Measurements from ENCODE around the gene RUNX2.

Gene RUNX2

DNA sequence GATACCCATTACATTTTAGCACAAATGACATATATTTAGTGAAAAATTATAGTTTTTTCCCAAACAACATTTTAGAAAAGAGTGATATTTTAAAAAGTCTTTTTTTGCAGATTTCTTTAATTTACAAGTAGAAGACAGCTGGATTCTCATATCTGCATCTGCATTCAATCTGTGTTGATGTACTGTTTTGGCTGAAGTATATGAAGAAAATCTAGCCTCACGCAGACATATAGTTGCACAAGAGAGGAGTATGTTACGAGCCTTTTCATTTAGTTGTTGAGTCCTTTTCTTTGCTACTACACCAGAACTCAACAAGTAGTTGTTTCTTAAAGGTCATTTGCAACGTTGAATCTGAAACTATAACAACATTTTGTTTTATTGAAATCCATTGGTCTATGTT, 363.9 kb downstream of the RUNX2 start:
- no peak for DNase-seq (ENCODE audit: extremely low read depth, insufficient read length)
- Histone ChIP-seq H3K36me3 (ENCODE audit: control insufficient read depth, insufficient read depth, low read length) (no peaks in the 10 kb centered on the region), H3K4me3 (replicated peaks; ENCODE audit: low read depth, low read length) (no peak overlapping the region), H3K27me3 (replicated peaks; ENCODE audit: control insufficient read depth, insufficient read depth, low read length) (no peaks in the 10 kb centered on the region)
- TF ChIP-seq, protein P1, sequence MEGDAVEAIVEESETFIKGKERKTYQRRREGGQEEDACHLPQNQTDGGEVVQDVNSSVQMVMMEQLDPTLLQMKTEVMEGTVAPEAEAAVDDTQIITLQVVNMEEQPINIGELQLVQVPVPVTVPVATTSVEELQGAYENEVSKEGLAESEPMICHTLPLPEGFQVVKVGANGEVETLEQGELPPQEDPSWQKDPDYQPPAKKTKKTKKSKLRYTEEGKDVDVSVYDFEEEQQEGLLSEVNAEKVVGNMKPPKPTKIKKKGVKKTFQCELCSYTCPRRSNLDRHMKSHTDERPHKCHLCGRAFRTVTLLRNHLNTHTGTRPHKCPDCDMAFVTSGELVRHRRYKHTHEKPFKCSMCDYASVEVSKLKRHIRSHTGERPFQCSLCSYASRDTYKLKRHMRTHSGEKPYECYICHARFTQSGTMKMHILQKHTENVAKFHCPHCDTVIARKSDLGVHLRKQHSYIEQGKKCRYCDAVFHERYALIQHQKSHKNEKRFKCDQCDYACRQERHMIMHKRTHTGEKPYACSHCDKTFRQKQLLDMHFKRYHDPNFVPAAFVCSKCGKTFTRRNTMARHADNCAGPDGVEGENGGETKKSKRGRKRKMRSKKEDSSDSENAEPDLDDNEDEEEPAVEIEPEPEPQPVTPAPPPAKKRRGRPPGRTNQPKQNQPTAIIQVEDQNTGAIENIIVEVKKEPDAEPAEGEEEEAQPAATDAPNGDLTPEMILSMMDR (IDR thresholded peaks at IDR 0.05; ENCODE audit: insufficient read depth, low read length, poor library complexity, severe bottlenecking), result no peak

DNA sequence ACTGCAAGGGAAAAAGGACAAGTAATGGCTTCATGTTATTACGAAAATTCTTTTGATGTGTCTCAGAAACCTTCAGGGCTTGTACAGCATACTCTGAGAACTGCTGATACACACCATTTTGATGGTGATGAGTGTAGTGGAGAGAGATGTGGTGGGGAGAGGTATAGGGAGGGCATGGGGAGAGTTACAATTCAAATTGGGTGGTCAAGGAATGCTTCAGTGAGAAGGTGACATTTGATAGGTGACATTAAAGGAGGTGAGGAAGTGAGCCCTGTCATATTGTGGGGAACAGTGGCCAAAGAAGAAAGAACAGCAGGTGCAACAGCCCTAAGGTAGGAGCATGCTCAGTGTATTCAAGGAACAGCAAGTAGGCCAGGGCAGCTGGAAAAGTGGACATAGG, 368.6 kb downstream of the RUNX2 start:
- Histone ChIP-seq H3K27me3 (replicated peaks; ENCODE audit: control insufficient read depth, insufficient read depth, low read length) (no peaks in the 10 kb centered on the region), H3K36me3 (ENCODE audit: control insufficient read depth, insufficient read depth, low read length) (no peaks in the 10 kb centered on the region), H3K4me3 (replicated peaks; ENCODE audit: low read depth, low read length) (no peak overlapping the region)
- TF ChIP-seq, protein P1 (IDR thresholded peaks at IDR 0.05; ENCODE audit: insufficient read depth, low read length, poor library complexity, severe bottlenecking), result no peak
- DNase-seq (ENCODE audit: extremely low read depth, insufficient read length), result no peak

DNA sequence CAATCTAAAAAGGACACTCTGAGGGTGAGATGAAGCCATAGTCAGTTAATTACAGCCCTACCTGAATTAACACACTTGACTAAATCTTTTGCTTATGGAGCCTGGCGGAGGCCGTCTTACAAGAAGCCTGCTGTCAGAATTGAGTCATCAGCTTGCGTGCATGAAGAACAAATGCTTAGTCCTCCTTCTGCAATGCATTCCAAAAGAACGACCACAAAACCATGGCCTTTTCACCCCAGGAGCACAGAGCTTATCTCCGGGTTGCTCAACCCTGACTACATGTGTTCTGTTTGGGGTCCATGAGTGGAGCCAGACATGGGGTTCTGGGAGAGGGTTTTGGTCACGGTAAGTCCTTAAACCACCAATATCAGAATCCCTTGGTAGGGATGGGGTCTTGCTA, 369.5 kb downstream of the RUNX2 start:
- DNase-seq (ENCODE audit: extremely low read depth, insufficient read length), result peak; percentile 33
- H3K4me3 ChIP-seq (replicated peaks; ENCODE audit: low read depth, low read length), result no peak overlapping the region
- H3K36me3 ChIP-seq (ENCODE audit: control insufficient read depth, insufficient read depth, low read length), result no peaks in the 10 kb centered on the region
- no peaks in the 10 kb centered on the region for H3K27me3 ChIP-seq (replicated peaks; ENCODE audit: control insufficient read depth, insufficient read depth, low read length)
- TF ChIP-seq, protein P1 (IDR thresholded peaks at IDR 0.05; ENCODE audit: insufficient read depth, low read length, poor library complexity, severe bottlenecking), result no peak

DNA sequence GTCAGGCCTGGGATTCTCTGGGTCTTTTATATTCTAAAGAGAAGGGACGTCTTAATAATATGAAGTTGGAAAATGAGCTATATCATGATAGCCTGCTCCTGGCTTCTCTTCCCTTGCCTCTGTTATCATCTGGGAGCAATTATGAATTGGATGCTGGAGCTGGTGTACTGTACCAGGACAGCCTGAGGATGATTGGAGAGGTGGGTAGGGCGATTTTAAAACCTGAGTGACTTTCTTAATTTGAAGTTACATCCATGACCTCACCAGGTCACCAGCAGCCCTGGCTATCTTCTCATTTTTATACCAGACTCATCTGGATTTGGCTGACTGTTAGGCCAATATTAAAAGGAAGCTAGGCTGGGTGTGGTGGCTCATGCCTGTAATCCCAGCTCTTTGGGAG, 369.9 kb downstream of the RUNX2 start:
- DNase-seq (ENCODE audit: extremely low read depth, insufficient read length), result no peak
- Histone ChIP-seq H3K36me3 (ENCODE audit: control insufficient read depth, insufficient read depth, low read length) (no peaks in the 10 kb centered on the region), H3K27me3 (replicated peaks; ENCODE audit: control insufficient read depth, insufficient read depth, low read length) (no peaks in the 10 kb centered on the region), H3K4me3 (replicated peaks; ENCODE audit: low read depth, low read length) (no peak overlapping the region)
- TF ChIP-seq, protein P1 (IDR thresholded peaks at IDR 0.05; ENCODE audit: insufficient read depth, low read length, poor library complexity, severe bottlenecking), result no peak

DNA sequence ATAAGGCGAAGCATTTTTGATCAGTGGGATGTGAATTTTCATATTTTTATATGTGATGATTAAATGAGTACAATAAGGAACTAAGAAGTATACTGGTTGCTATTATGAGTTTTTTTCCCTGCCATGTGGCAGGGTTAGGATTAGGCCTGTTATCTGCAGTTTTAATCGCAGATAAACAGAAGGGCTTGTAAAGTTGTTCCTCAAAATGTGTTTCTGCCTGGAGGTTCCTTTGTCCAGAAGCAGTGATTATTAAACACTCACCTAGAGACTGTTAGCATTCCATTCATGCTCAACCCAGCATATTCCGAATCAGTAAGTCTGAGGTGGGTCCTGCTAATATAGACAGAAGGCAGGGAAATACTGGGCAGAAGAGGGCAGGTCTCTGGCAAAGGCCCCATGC, 371.5 kb downstream of the RUNX2 start:
- H3K27me3 ChIP-seq (replicated peaks; ENCODE audit: control insufficient read depth, insufficient read depth, low read length), result no peaks in the 10 kb centered on the region
- TF ChIP-seq, protein P1 (IDR thresholded peaks at IDR 0.05; ENCODE audit: insufficient read depth, low read length, poor library complexity, severe bottlenecking), result no peak
- H3K4me3 ChIP-seq (replicated peaks; ENCODE audit: low read depth, low read length), result no peak overlapping the region
- no peak for DNase-seq (ENCODE audit: extremely low read depth, insufficient read length)
- no peaks in the 10 kb centered on the region for H3K36me3 ChIP-seq (ENCODE audit: control insufficient read depth, insufficient read depth, low read length)
